Measurements from ENCODE around the gene NCOA1. TPM values are rescaled to one million over a fixed set of nuclear protein-coding genes. Genes with fewer than 3 reads are reported as not detected.

Gene NCOA1
- total and polyA plus RNA-seq, 2 of the 4 experiments (the other 2 are of a cell fraction) = 6.7 to 11.3 TPM

DNA sequence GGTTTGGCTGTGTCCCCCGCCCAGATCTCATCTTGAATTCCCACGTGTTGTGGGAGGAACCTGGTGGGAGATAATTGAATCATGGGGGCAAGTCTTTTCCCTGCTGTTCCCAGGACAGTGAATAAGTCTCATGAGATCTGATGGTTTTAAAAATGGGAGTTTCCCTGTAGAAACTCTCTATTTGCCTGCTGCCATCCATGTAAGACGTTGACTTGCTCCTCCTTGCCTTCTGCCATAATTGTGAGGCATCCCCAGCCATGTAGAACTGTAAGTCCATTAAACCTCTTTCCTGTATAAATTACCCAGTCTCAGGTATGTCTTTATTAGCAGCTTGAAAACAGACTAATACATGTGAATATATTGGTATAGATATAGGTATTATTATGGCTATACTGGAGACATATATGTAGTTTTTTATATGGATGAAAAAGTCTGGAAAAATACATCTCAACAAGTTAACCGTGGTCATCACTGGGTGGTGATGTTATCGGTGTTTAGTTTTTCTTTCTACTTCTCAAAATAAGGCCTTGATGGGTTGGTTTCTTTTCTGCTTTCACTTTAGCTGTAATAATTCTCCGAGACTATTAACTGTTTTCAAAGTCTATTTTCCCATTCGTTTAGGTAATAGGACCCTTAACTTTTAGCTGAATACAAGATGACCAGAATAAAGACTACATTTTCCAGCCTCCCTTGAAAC, 39.1 kb upstream of the NCOA1 start:
- ATAC-seq (ENCODE audit: low read depth) = no peak
- Histone ChIP-seq H2BK120ac (ENCODE audit: low read depth, low read length) (no peak overlapping the region), H3K9ac (ENCODE audit: low read depth, low read length) (no peak overlapping the region), H2BK5ac (ENCODE audit: low read depth, low read length, poor library complexity, severe bottlenecking) (no peak overlapping the region), H3K79me1 (ENCODE audit: low read depth in 1 of 2, low read length in 2 of 2) (no peaks in the 10 kb centered on the region), H2AK5ac (ENCODE audit: low read depth, low read length) (no peak overlapping the region), H3K23ac (ENCODE audit: low read depth, low read length) (no peak overlapping the region), H3K27me3 (ENCODE audit: control insufficient read depth, insufficient read depth, low read length) (no peaks in the 10 kb centered on the region; the same call in 1 of the 2 replicates), H4K8ac (ENCODE audit: low read depth in 2 of 2, low read length in 2 of 2) (no peak overlapping the region), H3K4me3 (ENCODE audit: insufficient read depth, low read depth, low read length) (no peak overlapping the region), H3K14ac (replicated peaks; ENCODE audit: low read depth, low read length) (no peak overlapping the region), H2AK9ac (replicated peaks; ENCODE audit: low read depth, low read length, poor library complexity) (no peak overlapping the region), H2AFZ (replicated peaks; ENCODE audit: low read length, poor library complexity) (no peak overlapping the region), H3K4ac (ENCODE audit: low read depth, low read length) (no peak overlapping the region), H3K4me1 (ENCODE audit: control insufficient read depth, insufficient read depth, low read length) (peaks cover 2% of the 10 kb centered on the region; the same call in 1 of the 2 replicates), H2BK15ac (ENCODE audit: low read depth, low read length) (no peak overlapping the region), H3K36me3 (ENCODE audit: control insufficient read depth, insufficient read depth, low read length) (no peaks in the 10 kb centered on the region), H3K56ac (ENCODE audit: extremely low read depth, insufficient read depth, low read length) (no peak overlapping the region), H3K27ac (ENCODE audit: insufficient read depth, low read length) (no peak overlapping the region), H4K91ac (ENCODE audit: insufficient read depth, low read depth, low read length) (no peak overlapping the region), H4K20me1 (ENCODE audit: insufficient read depth, low read length) (no peaks in the 10 kb centered on the region), H3K9me1 (ENCODE audit: insufficient read depth, low read length) (0 out of 2 replicates have a peak, but pooled peaks cover 2% of the 10 kb centered on the region), H4K5ac (ENCODE audit: low read depth, low read length) (no peak overlapping the region), H3K4me2 (ENCODE audit: low read depth, low read length) (no peak overlapping the region), H3K18ac (ENCODE audit: low read depth, low read length) (no peak overlapping the region), H3K9me3 (ENCODE audit: control insufficient read depth, insufficient read depth, low read length) (peaks cover 9% of the 10 kb centered on the region), H2BK20ac (ENCODE audit: low read depth, low read length) (no peak overlapping the region)
- intact Hi-C loops (cut with micrococcal nuclease) (no loop called here), dilution Hi-C loops (cut with HindIII; ENCODE audit: low sequenced_read_pairs, unreplicated experiment) (no loop called here), in situ Hi-C loops (cut with MboI; ENCODE audit: low sequenced_read_pairs) (no loop called here)
- no CpG with 5 or more reads among the region's 7 CpGs for WGBS, 2 experiments (ENCODE audit: extremely low coverage in 2 of 2, insufficient read length in 1 of 2)
- POLR2A ChIA-PET (ENCODE audit: unreplicated experiment) = no interaction called here
- CTCF ChIA-PET = no interaction called here
- DNase-seq = no peak
- no peak for TF ChIP-seq RFX5 (IDR thresholded peaks at IDR 0.05; ENCODE audit: low read depth, low read length)
- TF ChIP-seq CHD1 (IDR thresholded peaks at IDR 0.05; ENCODE audit: low read depth, low read length) = no peak
- no peak for TF ChIP-seq MXI1 (IDR thresholded peaks at IDR 0.05; ENCODE audit: borderline replicate concordance, low read depth, low read length)
- TF ChIP-seq CEBPB (IDR thresholded peaks at IDR 0.05; ENCODE audit: low read depth, low read length) = no peak
- TF ChIP-seq, protein P1, sequence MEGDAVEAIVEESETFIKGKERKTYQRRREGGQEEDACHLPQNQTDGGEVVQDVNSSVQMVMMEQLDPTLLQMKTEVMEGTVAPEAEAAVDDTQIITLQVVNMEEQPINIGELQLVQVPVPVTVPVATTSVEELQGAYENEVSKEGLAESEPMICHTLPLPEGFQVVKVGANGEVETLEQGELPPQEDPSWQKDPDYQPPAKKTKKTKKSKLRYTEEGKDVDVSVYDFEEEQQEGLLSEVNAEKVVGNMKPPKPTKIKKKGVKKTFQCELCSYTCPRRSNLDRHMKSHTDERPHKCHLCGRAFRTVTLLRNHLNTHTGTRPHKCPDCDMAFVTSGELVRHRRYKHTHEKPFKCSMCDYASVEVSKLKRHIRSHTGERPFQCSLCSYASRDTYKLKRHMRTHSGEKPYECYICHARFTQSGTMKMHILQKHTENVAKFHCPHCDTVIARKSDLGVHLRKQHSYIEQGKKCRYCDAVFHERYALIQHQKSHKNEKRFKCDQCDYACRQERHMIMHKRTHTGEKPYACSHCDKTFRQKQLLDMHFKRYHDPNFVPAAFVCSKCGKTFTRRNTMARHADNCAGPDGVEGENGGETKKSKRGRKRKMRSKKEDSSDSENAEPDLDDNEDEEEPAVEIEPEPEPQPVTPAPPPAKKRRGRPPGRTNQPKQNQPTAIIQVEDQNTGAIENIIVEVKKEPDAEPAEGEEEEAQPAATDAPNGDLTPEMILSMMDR (conservative IDR thresholded peaks at IDR 0.05; ENCODE audit: low read depth, low read length) = no peak
- TF ChIP-seq SMC3 (IDR thresholded peaks at IDR 0.05; ENCODE audit: low read depth, low read length) = no peak
- no peak for TF ChIP-seq RAD21 (IDR thresholded peaks at IDR 0.05; ENCODE audit: low read length)
- no peak for TF ChIP-seq MAZ (IDR thresholded peaks at IDR 0.05; ENCODE audit: borderline replicate concordance, low read depth, low read length)
- no peak for TF ChIP-seq POLR2A (IDR thresholded peaks at IDR 0.05; ENCODE audit: low read depth, low read length)
- TF ChIP-seq NFE2L2 (IDR thresholded peaks at IDR 0.05; ENCODE audit: low read depth, low read length) = no peak
- no peak for TF ChIP-seq MAFK (IDR thresholded peaks at IDR 0.05; ENCODE audit: low read depth, low read length)
- no peak for TF ChIP-seq BHLHE40 (IDR thresholded peaks at IDR 0.05; ENCODE audit: low read depth, low read length)
- no peak for TF ChIP-seq RCOR1 (IDR thresholded peaks at IDR 0.05; ENCODE audit: insufficient replicate concordance, low read length)
- no peak for TF ChIP-seq USF2 (IDR thresholded peaks at IDR 0.05; ENCODE audit: low read depth, low read length)
- TF ChIP-seq, protein P2, sequence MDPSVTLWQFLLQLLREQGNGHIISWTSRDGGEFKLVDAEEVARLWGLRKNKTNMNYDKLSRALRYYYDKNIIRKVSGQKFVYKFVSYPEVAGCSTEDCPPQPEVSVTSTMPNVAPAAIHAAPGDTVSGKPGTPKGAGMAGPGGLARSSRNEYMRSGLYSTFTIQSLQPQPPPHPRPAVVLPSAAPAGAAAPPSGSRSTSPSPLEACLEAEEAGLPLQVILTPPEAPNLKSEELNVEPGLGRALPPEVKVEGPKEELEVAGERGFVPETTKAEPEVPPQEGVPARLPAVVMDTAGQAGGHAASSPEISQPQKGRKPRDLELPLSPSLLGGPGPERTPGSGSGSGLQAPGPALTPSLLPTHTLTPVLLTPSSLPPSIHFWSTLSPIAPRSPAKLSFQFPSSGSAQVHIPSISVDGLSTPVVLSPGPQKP (IDR thresholded peaks at IDR 0.05; ENCODE audit: borderline replicate concordance, low read depth, low read length) = no peak
- TF ChIP-seq FOS (IDR thresholded peaks at IDR 0.05; ENCODE audit: low read depth, low read length) = no peak
- BruUV-seq (replicated peaks) = no TSS peak

All from IMR-90 (cell line).